HG03097 (cell line): ENCODE measurements around the gene BPNT1.
"Not testable (repeated sequence)": the region's sequence is repeated elsewhere in the genome, so short reads cannot be mapped to it uniquely, and the experiment has no call there.

Experiments used
- ATAC-seq: cut with Tn5 transposase; IDR thresholded peaks from one replicate; pipeline ENCODE4 v1.9.1; 2021; ENCODE audit not compliant: unreplicated experiment, low FRiP score

The BPNT1 gene

GRCh38 chr1:220089650-220090556 lies at the start of gene BPNT1:
BPNT1 (minus strand) TSS chr1:220089788; CDS start chr1:220079846, 9,942 bp downstream.
- ATAC-seq, result peak; percentile 65

- peak; percentile 66 for ATAC-seq
These were observed 47.6 kb upstream of the BPNT1 start for GRCh38 chr1:220137019-220137786.

- ATAC-seq, result no peak
These were observed 46.2 kb upstream of the BPNT1 start for GRCh38 chr1:220135755-220136154.

- ATAC-seq, result no peak
These were observed 40.1 kb upstream of the BPNT1 start for GRCh38 chr1:220129479-220130210.

GRCh38 chr1:220127076-220127475 lies 37.5 kb upstream of the BPNT1 start:
- no peak for ATAC-seq

- ATAC-seq, result no peak
These were observed 35.0 kb upstream of the BPNT1 start for GRCh38 chr1:220124542-220124941.

- no peak for ATAC-seq
These were observed 34.3 kb upstream of the BPNT1 start for GRCh38 chr1:220123889-220124288.

GRCh38 chr1:220123066-220123465 lies 33.5 kb upstream of the BPNT1 start:
- no peak for ATAC-seq

- no peak for ATAC-seq
These were observed 32.4 kb upstream of the BPNT1 start for GRCh38 chr1:220121791-220122530.

- no peak for ATAC-seq
These were observed 29.5 kb upstream of the BPNT1 start for GRCh38 chr1:220119043-220119512.

GRCh38 chr1:220113136-220113695 lies 23.6 kb upstream of the BPNT1 start:
- ATAC-seq, result peak; percentile 56

GRCh38 chr1:220112600-220112999 lies 23.0 kb upstream of the BPNT1 start:
- not testable (repeated sequence) for ATAC-seq

- ATAC-seq, result not testable (repeated sequence)
These were observed 20.9 kb upstream of the BPNT1 start for GRCh38 chr1:220110473-220110872.

GRCh38 chr1:220099826-220100225 lies 10.2 kb upstream of the BPNT1 start:
- ATAC-seq, result no peak

- ATAC-seq, result peak; percentile 62
These were observed 4.7 kb upstream of the BPNT1 start, which contains the start of gene IARS2 for GRCh38 chr1:220094016-220094911. IARS2 (plus strand) TSS chr1:220094132; CDS start chr1:220094217, 85 bp downstream.

- no peak for ATAC-seq
These were observed 3.9 kb upstream of the BPNT1 start for GRCh38 chr1:220093361-220094015.

GRCh38 chr1:220092694-220093093 lies 3.1 kb upstream of the BPNT1 start:
- no peak for ATAC-seq

- not testable (repeated sequence) for ATAC-seq
These were observed 3.3 kb downstream of the BPNT1 start for GRCh38 chr1:220086261-220086686.
